ENCODE results near the gene LAMA3. TPM values are rescaled to one million over a fixed set of nuclear protein-coding genes. Genes with fewer than 3 reads are reported as not detected.
A peak's percentile ranks its signal among the peaks of the same experiment; 100 is the strongest.

LAMA3 gene
- total RNA-seq, 1 donor from 2014 or later: 106 TPM

DNA sequence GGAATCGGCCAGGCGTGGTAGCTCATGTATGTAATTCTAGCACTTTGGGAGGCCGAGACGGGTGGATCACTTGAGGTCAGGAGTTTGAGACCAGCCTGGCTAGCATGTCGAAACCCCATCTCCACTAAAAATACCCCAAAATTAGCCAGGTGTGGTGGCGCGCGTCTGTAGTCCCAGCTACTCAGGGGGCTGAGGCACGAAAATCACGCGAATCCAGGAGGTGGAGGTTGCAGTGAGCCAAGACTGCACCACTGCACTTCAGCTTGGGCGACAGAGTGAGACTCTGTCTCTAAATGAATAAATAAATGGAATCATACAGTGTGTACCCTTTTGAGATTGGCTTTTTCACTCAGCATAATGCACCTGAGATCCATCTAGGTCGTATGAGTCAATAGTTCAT, 305.9 kb downstream of the LAMA3 start:
- Histone ChIP-seq H3K36me3 (no peaks in the 10 kb centered on the region), H3K27me3 (no peaks in the 10 kb centered on the region), H3K9me3 (no peaks in the 10 kb centered on the region), H3K4me3 (no peak overlapping the region), H3K4me1 (peaks cover 21% of the 10 kb centered on the region), H3K27ac (no peak overlapping the region)
- TF ChIP-seq POLR2AphosphoS5 (IDR thresholded peaks at IDR 0.05; ENCODE audit: insufficient read depth in 1 of 2, low read depth in 1 of 2) (no peak), POLR2A (IDR thresholded peaks at IDR 0.05) (no peak)
- TF ChIP-seq, protein P1, sequence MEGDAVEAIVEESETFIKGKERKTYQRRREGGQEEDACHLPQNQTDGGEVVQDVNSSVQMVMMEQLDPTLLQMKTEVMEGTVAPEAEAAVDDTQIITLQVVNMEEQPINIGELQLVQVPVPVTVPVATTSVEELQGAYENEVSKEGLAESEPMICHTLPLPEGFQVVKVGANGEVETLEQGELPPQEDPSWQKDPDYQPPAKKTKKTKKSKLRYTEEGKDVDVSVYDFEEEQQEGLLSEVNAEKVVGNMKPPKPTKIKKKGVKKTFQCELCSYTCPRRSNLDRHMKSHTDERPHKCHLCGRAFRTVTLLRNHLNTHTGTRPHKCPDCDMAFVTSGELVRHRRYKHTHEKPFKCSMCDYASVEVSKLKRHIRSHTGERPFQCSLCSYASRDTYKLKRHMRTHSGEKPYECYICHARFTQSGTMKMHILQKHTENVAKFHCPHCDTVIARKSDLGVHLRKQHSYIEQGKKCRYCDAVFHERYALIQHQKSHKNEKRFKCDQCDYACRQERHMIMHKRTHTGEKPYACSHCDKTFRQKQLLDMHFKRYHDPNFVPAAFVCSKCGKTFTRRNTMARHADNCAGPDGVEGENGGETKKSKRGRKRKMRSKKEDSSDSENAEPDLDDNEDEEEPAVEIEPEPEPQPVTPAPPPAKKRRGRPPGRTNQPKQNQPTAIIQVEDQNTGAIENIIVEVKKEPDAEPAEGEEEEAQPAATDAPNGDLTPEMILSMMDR (IDR thresholded peaks at IDR 0.05): no peak
- intact Hi-C loops (cut with DNase I): no loop called here
- DNase-seq (ENCODE audit: extremely low spot score in 2 of 2): no peak

DNA sequence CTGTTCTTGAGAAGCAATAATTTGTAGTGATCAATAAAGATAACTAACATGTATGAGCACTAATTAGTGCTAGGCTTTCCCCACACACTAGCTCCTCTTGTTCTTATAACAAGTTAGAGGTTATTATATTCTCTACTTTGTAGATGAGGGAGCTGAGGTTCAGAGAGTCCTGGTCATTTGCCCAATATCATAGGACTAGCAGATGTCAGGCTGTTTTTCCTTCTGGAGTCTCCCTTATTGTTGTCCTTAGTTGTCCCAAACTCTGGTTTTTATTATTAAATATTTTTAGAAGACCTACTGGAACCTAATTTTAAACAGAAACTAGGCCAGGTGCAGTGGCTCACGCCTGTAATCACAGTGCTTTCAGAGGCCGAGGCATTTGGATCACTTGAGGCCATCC, 308.8 kb downstream of the LAMA3 start:
- no peaks in the 10 kb centered on the region for H3K27me3 ChIP-seq
- no peak overlapping the region for H3K4me3 ChIP-seq
- peaks cover 16% of the 10 kb centered on the region for H3K4me1 ChIP-seq
- TF ChIP-seq, protein P1 (IDR thresholded peaks at IDR 0.05): no peak
- no peak for TF ChIP-seq POLR2A (IDR thresholded peaks at IDR 0.05)
- no peak for TF ChIP-seq POLR2AphosphoS5 (IDR thresholded peaks at IDR 0.05; ENCODE audit: insufficient read depth in 1 of 2, low read depth in 1 of 2)
- H3K27ac ChIP-seq: no peak overlapping the region
- no peaks in the 10 kb centered on the region for H3K9me3 ChIP-seq
- intact Hi-C loops (cut with DNase I): no loop called here
- no peak for DNase-seq (ENCODE audit: extremely low spot score in 2 of 2)
- H3K36me3 ChIP-seq: no peaks in the 10 kb centered on the region

DNA sequence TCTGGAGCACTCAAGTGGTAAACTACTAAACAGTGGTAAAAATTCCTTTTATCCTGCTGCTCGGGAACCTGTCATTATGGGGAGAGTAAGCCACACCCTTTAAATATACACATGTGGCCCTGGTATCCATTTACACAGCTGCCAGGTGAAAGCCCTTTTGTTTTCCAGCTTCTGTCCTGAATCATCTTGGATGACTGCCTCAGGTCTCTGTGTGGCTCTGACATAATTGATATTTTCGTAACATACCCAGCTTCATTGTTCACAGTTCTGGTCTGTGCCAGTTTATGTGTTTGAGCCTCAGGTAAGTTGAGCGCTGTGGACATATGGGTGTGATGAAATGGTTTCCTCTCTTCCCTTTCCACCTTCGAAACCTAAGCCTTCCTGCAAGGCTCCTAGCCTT, 309.6 kb downstream of the LAMA3 start:
- Histone ChIP-seq H3K27me3 (no peaks in the 10 kb centered on the region), H3K36me3 (no peaks in the 10 kb centered on the region), H3K27ac (no peak overlapping the region), H3K4me1 (peaks cover 12% of the 10 kb centered on the region), H3K4me3 (no peak overlapping the region), H3K9me3 (no peaks in the 10 kb centered on the region)
- intact Hi-C loops (cut with DNase I): no loop called here
- DNase-seq (ENCODE audit: extremely low spot score in 2 of 2): no peak
- TF ChIP-seq, protein P1 (IDR thresholded peaks at IDR 0.05): no peak
- TF ChIP-seq POLR2A (IDR thresholded peaks at IDR 0.05) (no peak), POLR2AphosphoS5 (IDR thresholded peaks at IDR 0.05; ENCODE audit: insufficient read depth in 1 of 2, low read depth in 1 of 2) (peak in 1 of 2 donors; percentile 35)

DNA sequence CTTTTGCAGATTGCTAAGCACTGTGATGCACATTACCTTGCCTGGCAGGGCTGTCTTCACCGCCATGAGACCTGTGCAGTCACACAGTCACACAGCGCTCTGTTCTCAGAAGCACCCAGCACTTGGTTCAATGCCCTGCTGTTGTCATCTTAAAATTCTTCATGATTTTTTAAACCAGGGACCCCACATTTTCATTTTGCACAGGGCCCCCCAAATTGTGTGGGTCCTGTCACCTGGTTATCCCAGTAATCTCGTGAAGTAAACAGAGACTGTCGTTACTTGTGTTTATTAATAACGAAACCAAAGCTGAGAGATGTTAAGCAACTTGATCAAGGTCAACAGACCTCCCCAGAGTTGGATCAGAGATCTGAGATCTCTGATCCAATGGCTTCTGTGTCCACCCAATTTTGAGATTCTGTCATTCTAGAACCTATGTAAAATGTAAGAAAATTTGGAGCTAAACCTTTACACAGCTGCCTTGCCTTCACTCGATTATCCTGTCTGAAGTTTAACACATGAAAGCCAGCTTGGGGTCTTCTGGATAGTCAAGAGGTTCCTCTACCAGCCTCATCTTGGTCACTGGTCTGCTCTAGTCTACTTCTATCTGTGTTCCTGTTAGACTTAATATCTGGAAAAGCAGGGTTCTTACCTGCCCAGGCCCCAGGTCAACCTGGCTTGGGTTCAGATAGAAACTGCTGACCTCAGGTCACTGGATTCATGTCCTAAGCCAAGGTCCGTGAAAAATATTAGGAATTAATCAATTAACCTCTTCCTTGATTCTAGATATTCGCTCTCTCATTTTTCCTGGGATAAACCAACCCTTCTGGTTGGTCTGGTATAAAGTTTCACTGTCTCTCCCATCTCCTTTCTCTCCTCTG, 311.6 kb downstream of the LAMA3 start:
- TF ChIP-seq POLR2A (IDR thresholded peaks at IDR 0.05): no peak
- TF ChIP-seq, protein P1 (IDR thresholded peaks at IDR 0.05): no peak
- TF ChIP-seq POLR2AphosphoS5 (IDR thresholded peaks at IDR 0.05; ENCODE audit: insufficient read depth in 1 of 2, low read depth in 1 of 2): no peak
- intact Hi-C loops (cut with DNase I): no loop called here
- Histone ChIP-seq H3K4me1 (peaks cover 9% of the 10 kb centered on the region), H3K27ac (no peak overlapping the region), H3K4me3 (no peak overlapping the region), H3K27me3 (no peaks in the 10 kb centered on the region), H3K36me3 (no peaks in the 10 kb centered on the region), H3K9me3 (no peaks in the 10 kb centered on the region)
- no peak for DNase-seq (ENCODE audit: extremely low spot score in 2 of 2)

DNA sequence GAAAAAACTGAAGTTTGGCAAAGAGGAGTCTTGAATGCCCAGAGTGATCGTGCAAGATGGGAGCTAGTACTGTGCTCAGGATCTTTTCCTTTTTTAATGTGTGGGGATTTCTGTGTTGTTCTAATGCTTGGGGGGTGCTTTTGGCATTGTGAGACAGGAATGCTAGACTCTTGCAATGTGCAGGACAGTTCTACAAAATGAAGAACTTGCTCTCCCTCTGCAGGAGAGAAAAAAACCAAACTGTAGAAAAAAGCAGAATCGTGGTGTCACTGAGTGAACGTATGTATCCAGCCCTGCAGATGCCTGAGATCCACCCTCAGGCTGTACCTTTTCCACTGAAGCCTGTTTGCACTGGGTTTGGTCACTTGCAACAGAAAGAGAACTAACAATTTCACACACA, 313.2 kb downstream of the LAMA3 start:
- Histone ChIP-seq H3K27me3 (no peaks in the 10 kb centered on the region), H3K4me1 (peaks cover 9% of the 10 kb centered on the region), H3K27ac (no peak overlapping the region), H3K4me3 (no peak overlapping the region), H3K36me3 (no peaks in the 10 kb centered on the region), H3K9me3 (no peaks in the 10 kb centered on the region)
- no peak for DNase-seq (ENCODE audit: extremely low spot score in 2 of 2)
- TF ChIP-seq POLR2A (IDR thresholded peaks at IDR 0.05): no peak
- TF ChIP-seq POLR2AphosphoS5 (IDR thresholded peaks at IDR 0.05; ENCODE audit: insufficient read depth in 1 of 2, low read depth in 1 of 2): no peak
- TF ChIP-seq, protein P1 (IDR thresholded peaks at IDR 0.05): no peak
- intact Hi-C loops (cut with DNase I): no loop called here
